Measurements from ENCODE around the gene ADI1. TPM values are rescaled to one million over a fixed set of nuclear protein-coding genes. Genes with fewer than 3 reads are reported as not detected.
A peak's percentile ranks its signal among the peaks of the same experiment; 100 is the strongest.

ADI1 gene
- total and polyA plus RNA-seq, 5 donors from 2014 or later = 21.2 to 52.4 (median 48.9) TPM

- no peaks in the 10 kb centered on the region for H3K9me3 Mint-ChIP-seq
- ATAC-seq (ENCODE audit: low read depth in 2 of 2) (no peak), DNase-seq (no peak)
- Histone ChIP-seq H3K27me3 (ENCODE audit: control insufficient read depth, insufficient read depth, low read length) (no peaks in the 10 kb centered on the region), H3K27ac (ENCODE audit: insufficient read depth, low read length, poor library complexity, severe bottlenecking) (no peak overlapping the region), H3K4me1 (ENCODE audit: control insufficient read depth, insufficient read depth, low read length, poor library complexity, severe bottlenecking) (no peaks in the 10 kb centered on the region), H3K36me3 (ENCODE audit: control insufficient read depth, insufficient read depth, low read length) (peaks cover 4% of the 10 kb centered on the region), H3K4me3 (ENCODE audit: low read depth, low read length) (no peak overlapping the region), H3K9me3 (ENCODE audit: control insufficient read depth in 2 of 2, low read length in 2 of 2) (no peaks in the 10 kb centered on the region)
- no peak overlapping the region for H3K27ac Mint-ChIP-seq
- peaks cover 12% of the 10 kb centered on the region for H3K36me3 Mint-ChIP-seq
- no peak overlapping the region for H3K4me3 Mint-ChIP-seq
- no peaks in the 10 kb centered on the region for H3K27me3 Mint-ChIP-seq
- no peaks in the 10 kb centered on the region for H3K4me1 Mint-ChIP-seq
These were observed 28.0 kb downstream of the ADI1 start for GRCh38 chr2:3491306-3491705.

- Histone ChIP-seq H3K27me3 (ENCODE audit: control insufficient read depth, insufficient read depth, low read length) (no peaks in the 10 kb centered on the region), H3K27ac (ENCODE audit: insufficient read depth, low read length, poor library complexity, severe bottlenecking) (no peak overlapping the region), H3K4me1 (ENCODE audit: control insufficient read depth, insufficient read depth, low read length, poor library complexity, severe bottlenecking) (no peaks in the 10 kb centered on the region), H3K4me3 (ENCODE audit: low read depth, low read length) (no peak overlapping the region), H3K9me3 (ENCODE audit: control insufficient read depth in 2 of 2, low read length in 2 of 2) (no peaks in the 10 kb centered on the region), H3K36me3 (ENCODE audit: control insufficient read depth, insufficient read depth, low read length) (no peaks in the 10 kb centered on the region)
- DNase-seq (no peak), ATAC-seq (ENCODE audit: low read depth in 2 of 2) (no peak)
- Mint-ChIP-seq H3K27ac (peak overlapping the region in 1 of 3 donors; percentile 47), H3K9me3 (no peaks in the 10 kb centered on the region), H3K4me1 (no peaks in the 10 kb centered on the region), H3K4me3 (no peak overlapping the region), H3K27me3 (no peaks in the 10 kb centered on the region), H3K36me3 (peaks cover 11% of the 10 kb centered on the region)
These were observed 28.9 kb downstream of the ADI1 start for GRCh38 chr2:3490191-3491170.

GRCh38 chr2:3489764-3490115, 29.6 kb downstream of the ADI1 start:
- Mint-ChIP-seq H3K36me3 (peaks cover 10% of the 10 kb centered on the region), H3K9me3 (no peaks in the 10 kb centered on the region), H3K27ac (no peak overlapping the region), H3K27me3 (no peaks in the 10 kb centered on the region), H3K4me3 (no peak overlapping the region), H3K4me1 (no peaks in the 10 kb centered on the region)
- no peaks in the 10 kb centered on the region for H3K9me3 ChIP-seq (ENCODE audit: control insufficient read depth in 2 of 2, low read length in 2 of 2)
- DNase-seq (no peak), ATAC-seq (ENCODE audit: low read depth in 2 of 2) (no peak)
- H3K36me3 ChIP-seq (ENCODE audit: control insufficient read depth, insufficient read depth, low read length) = no peaks in the 10 kb centered on the region
- H3K4me1 ChIP-seq (ENCODE audit: control insufficient read depth, insufficient read depth, low read length, poor library complexity, severe bottlenecking) = no peaks in the 10 kb centered on the region
- no peak overlapping the region for H3K27ac ChIP-seq (ENCODE audit: insufficient read depth, low read length, poor library complexity, severe bottlenecking)
- H3K4me3 ChIP-seq (ENCODE audit: low read depth, low read length) = no peak overlapping the region
- H3K27me3 ChIP-seq (ENCODE audit: control insufficient read depth, insufficient read depth, low read length) = no peaks in the 10 kb centered on the region

DNA sequence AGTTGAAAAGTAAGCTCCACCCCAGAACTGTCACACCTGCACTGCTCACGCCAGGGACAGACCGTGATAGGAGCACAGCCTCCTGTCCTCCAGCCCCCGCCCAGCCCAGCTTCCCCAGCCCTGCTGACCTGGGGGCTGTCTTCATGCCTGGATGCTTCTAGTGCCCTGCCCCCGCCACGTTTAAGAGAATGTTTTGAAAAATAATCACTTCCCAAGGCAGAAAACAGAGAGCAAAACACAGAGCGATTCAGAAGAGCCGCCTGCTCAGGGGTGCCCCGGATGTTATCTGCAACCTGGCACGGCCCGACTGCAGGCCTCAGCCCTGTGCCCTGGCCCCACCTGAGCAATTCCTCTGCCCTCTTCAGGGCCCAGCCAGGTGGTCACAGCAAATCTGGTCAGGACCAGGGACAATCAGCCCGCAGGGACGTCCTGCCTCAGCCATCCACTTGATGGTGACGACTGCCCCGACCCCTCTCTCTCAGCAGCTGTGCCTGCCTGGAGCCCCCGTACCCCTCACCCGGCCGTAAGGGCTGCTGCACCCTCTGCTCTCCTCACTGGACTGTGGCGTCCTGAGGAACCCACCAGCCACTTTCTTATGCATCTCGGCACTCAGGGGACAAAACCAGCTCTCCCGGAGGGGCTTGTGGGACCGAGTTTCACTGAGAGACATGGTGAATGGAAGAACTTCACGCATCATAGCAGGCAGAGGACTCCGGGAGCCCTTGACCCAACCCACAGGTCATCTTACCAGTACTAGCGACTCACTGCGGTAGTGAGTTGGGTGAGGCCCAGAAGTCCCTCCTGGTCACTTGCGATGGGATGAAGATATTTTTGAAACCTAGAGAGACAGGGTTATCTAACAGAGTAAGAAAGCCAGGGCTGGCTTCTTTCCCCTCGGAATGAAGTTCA, 30.2 kb downstream of the ADI1 start:
- H3K36me3 Mint-ChIP-seq = peaks cover 10% of the 10 kb centered on the region
- H3K27ac ChIP-seq (ENCODE audit: insufficient read depth, low read length, poor library complexity, severe bottlenecking) = no peak overlapping the region
- no peaks in the 10 kb centered on the region for H3K4me1 Mint-ChIP-seq
- DNase-seq (no peak), ATAC-seq (ENCODE audit: low read depth in 2 of 2) (no peak)
- no peak overlapping the region for H3K27ac Mint-ChIP-seq
- no peaks in the 10 kb centered on the region for H3K27me3 Mint-ChIP-seq
- no peak overlapping the region for H3K4me3 ChIP-seq (ENCODE audit: low read depth, low read length)
- H3K9me3 ChIP-seq (ENCODE audit: control insufficient read depth in 2 of 2, low read length in 2 of 2) = no peaks in the 10 kb centered on the region
- H3K27me3 ChIP-seq (ENCODE audit: control insufficient read depth, insufficient read depth, low read length) = no peaks in the 10 kb centered on the region
- H3K4me3 Mint-ChIP-seq = no peak overlapping the region
- no peaks in the 10 kb centered on the region for H3K4me1 ChIP-seq (ENCODE audit: control insufficient read depth, insufficient read depth, low read length, poor library complexity, severe bottlenecking)
- no peaks in the 10 kb centered on the region for H3K36me3 ChIP-seq (ENCODE audit: control insufficient read depth, insufficient read depth, low read length)
- H3K9me3 Mint-ChIP-seq = no peaks in the 10 kb centered on the region

GRCh38 chr2:3488061-3488531, 31.2 kb downstream of the ADI1 start:
- Mint-ChIP-seq H3K4me3 (no peak overlapping the region), H3K27ac (no peak overlapping the region), H3K4me1 (no peaks in the 10 kb centered on the region), H3K36me3 (peaks cover 10% of the 10 kb centered on the region), H3K27me3 (no peaks in the 10 kb centered on the region), H3K9me3 (no peaks in the 10 kb centered on the region)
- Histone ChIP-seq H3K27me3 (ENCODE audit: control insufficient read depth, insufficient read depth, low read length) (no peaks in the 10 kb centered on the region), H3K4me3 (ENCODE audit: low read depth, low read length) (no peak overlapping the region), H3K27ac (ENCODE audit: insufficient read depth, low read length, poor library complexity, severe bottlenecking) (no peak overlapping the region), H3K4me1 (ENCODE audit: control insufficient read depth, insufficient read depth, low read length, poor library complexity, severe bottlenecking) (no peaks in the 10 kb centered on the region), H3K9me3 (ENCODE audit: control insufficient read depth in 2 of 2, low read length in 2 of 2) (no peaks in the 10 kb centered on the region), H3K36me3 (ENCODE audit: control insufficient read depth, insufficient read depth, low read length) (no peaks in the 10 kb centered on the region)
- ATAC-seq (ENCODE audit: low read depth in 2 of 2) = no peak
- DNase-seq = no peak

DNA sequence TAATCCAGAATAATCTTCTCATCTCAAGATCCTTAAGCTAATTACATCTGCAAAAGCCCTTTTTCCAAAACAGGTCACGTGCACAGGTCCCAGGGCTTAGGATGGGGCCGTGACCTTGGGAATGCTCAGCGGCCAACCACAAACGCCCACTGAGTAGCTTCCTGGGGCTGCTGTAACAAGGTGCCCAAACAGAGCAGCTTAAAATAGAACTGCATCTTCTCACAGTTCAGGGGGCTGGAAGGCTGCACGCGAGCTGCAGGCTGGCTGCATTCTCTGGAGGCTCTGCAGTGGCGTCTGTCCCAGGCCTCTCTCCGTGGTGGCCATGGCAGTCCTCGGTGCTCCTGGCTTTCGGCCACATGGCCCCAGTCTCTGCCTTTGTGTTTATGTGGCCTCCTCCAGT, 31.9 kb downstream of the ADI1 start:
- H3K4me1 Mint-ChIP-seq = no peaks in the 10 kb centered on the region

DNA sequence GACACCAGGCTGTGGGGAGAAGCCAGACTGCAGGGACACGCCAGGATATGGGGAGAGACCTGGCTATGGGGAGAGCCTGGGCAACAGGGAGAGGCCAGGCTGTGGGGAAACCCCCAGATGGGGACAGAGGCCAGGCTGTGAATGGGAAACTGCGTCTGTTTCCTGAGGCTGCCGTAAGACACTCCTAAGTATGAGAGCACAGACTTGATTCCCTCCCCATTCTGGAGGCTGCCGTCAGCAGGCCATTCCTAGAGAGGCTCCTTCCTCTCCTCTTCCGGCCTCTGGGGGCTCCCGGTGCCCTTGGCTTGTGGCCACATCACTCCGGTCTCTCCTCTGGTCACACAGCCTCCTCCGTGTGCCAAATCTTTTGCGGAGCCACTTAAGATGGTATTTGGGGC, 32.3 kb downstream of the ADI1 start:
- Mint-ChIP-seq H3K9me3 (no peaks in the 10 kb centered on the region), H3K36me3 (peaks cover 10% of the 10 kb centered on the region), H3K4me3 (no peak overlapping the region), H3K27me3 (no peaks in the 10 kb centered on the region), H3K4me1 (no peaks in the 10 kb centered on the region), H3K27ac (no peak overlapping the region)
- no peak overlapping the region for H3K4me3 ChIP-seq (ENCODE audit: low read depth, low read length)
- H3K36me3 ChIP-seq (ENCODE audit: control insufficient read depth, insufficient read depth, low read length) = no peaks in the 10 kb centered on the region
- no peaks in the 10 kb centered on the region for H3K4me1 ChIP-seq (ENCODE audit: control insufficient read depth, insufficient read depth, low read length, poor library complexity, severe bottlenecking)
- no peak overlapping the region for H3K27ac ChIP-seq (ENCODE audit: insufficient read depth, low read length, poor library complexity, severe bottlenecking)
- DNase-seq (no peak), ATAC-seq (ENCODE audit: low read depth in 2 of 2) (no peak)
- no peaks in the 10 kb centered on the region for H3K9me3 ChIP-seq (ENCODE audit: control insufficient read depth in 2 of 2, low read length in 2 of 2)
- H3K27me3 ChIP-seq (ENCODE audit: control insufficient read depth, insufficient read depth, low read length) = no peaks in the 10 kb centered on the region

More for the DNA sequence above, 31.9 kb downstream of the ADI1 start:
- no peaks in the 10 kb centered on the region for H3K27me3 ChIP-seq (ENCODE audit: control insufficient read depth, insufficient read depth, low read length)
- H3K4me3 ChIP-seq (ENCODE audit: low read depth, low read length) = no peak overlapping the region
- Mint-ChIP-seq H3K27me3 (no peaks in the 10 kb centered on the region), H3K27ac (no peak overlapping the region), H3K9me3 (no peaks in the 10 kb centered on the region), H3K36me3 (peaks cover 10% of the 10 kb centered on the region), H3K4me3 (no peak overlapping the region)
- no peak for DNase-seq
- H3K9me3 ChIP-seq (ENCODE audit: control insufficient read depth in 2 of 2, low read length in 2 of 2) = no peaks in the 10 kb centered on the region
- H3K4me1 ChIP-seq (ENCODE audit: control insufficient read depth, insufficient read depth, low read length, poor library complexity, severe bottlenecking) = no peaks in the 10 kb centered on the region
- ATAC-seq (ENCODE audit: low read depth in 2 of 2) = no peak
- no peak overlapping the region for H3K27ac ChIP-seq (ENCODE audit: insufficient read depth, low read length, poor library complexity, severe bottlenecking)
- no peaks in the 10 kb centered on the region for H3K36me3 ChIP-seq (ENCODE audit: control insufficient read depth, insufficient read depth, low read length)
